Measurements from ENCODE around the gene EOLA2. TPM values are rescaled to one million over a fixed set of nuclear protein-coding genes. Genes with fewer than 3 reads are reported as not detected.
A peak's percentile ranks its signal among the peaks of the same experiment; 100 is the strongest.
"Not testable (repeated sequence)": the region's sequence is repeated elsewhere in the genome, so short reads cannot be mapped to it uniquely, and the experiment has no call there.

EOLA2 gene
- total RNA-seq, 2 donors from 2014 or later, result 63.9 to 68.5 TPM

GRCh38 chrX:149927964-149928258, 10.4 kb downstream of the EOLA2 start:
- not testable (repeated sequence) for H3K4me1 Mint-ChIP-seq; H3K4me3 Mint-ChIP-seq; H3K9me3 ChIP-seq (ENCODE audit: control insufficient read depth, low read length, poor library complexity, severe bottlenecking); H3K36me3 Mint-ChIP-seq (ENCODE audit: low read depth); ATAC-seq; DNase-seq; H3K27ac Mint-ChIP-seq; H3K27me3 Mint-ChIP-seq

GRCh38 chrX:149927245-149927963, 10.9 kb downstream of the EOLA2 start:
- not testable (repeated sequence) for ATAC-seq; DNase-seq; H3K36me3 Mint-ChIP-seq (ENCODE audit: low read depth); H3K9me3 ChIP-seq (ENCODE audit: control insufficient read depth, low read length, poor library complexity, severe bottlenecking); H3K27ac Mint-ChIP-seq; H3K27me3 Mint-ChIP-seq; H3K4me3 Mint-ChIP-seq; H3K4me1 Mint-ChIP-seq

DNA sequence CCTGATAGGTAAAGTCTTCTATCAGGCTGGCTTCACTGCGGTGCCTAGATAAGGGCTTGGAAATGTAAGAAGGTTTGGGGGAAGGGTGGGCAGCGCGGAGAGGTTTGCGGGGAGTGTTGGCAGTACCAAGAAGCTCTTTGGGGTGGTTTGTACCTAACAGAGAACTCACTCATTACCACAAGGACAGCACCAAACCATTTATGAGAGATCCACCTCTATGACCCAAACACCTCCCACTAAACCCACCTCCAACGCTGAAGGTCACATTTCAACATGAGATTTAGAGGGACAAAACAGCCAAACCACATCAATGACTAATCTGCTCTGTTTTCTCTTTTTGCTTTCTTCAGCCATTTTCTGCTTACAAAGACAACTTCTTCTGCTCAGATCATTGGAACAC, 13.9 kb downstream of the EOLA2 start:
- H3K27ac Mint-ChIP-seq; H3K4me3 Mint-ChIP-seq; DNase-seq; H3K4me1 Mint-ChIP-seq; H3K9me3 ChIP-seq (ENCODE audit: control insufficient read depth, low read length, poor library complexity, severe bottlenecking); ATAC-seq; H3K27me3 Mint-ChIP-seq; H3K36me3 Mint-ChIP-seq (ENCODE audit: low read depth): not testable (repeated sequence)

DNA sequence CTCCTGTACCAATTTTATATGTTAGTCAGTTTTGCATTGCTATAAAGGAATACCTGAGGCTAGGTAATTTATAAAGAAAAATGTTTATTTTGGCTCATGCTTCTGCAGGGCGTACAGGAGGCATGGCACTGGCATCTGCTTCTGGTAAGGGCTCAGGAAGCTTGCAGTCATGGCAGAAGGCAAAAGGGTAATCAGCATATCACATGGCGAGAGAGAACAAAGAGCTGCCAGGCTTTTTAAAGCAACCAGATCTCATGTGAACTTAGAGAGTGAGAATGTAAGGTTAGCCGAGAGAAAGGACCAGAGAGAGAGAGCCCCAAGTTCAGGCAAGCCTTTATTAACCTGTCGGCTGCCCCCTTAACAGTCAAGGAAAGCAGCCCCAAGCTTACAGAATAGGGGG, 14.5 kb downstream of the EOLA2 start:
- not testable (repeated sequence) for ATAC-seq; H3K36me3 Mint-ChIP-seq (ENCODE audit: low read depth); DNase-seq; H3K9me3 ChIP-seq (ENCODE audit: control insufficient read depth, low read length, poor library complexity, severe bottlenecking); H3K4me1 Mint-ChIP-seq; H3K4me3 Mint-ChIP-seq; H3K27me3 Mint-ChIP-seq; H3K27ac Mint-ChIP-seq

- DNase-seq (no peak), ATAC-seq (peak; percentile 76)
- no peaks in the 10 kb centered on the region for H3K4me1 Mint-ChIP-seq
- no peaks in the 10 kb centered on the region for H3K9me3 ChIP-seq (ENCODE audit: control insufficient read depth, low read length, poor library complexity, severe bottlenecking)
- no peaks in the 10 kb centered on the region for H3K27me3 Mint-ChIP-seq
- H3K4me3 Mint-ChIP-seq, result no peak overlapping the region
- no peak overlapping the region for H3K27ac Mint-ChIP-seq
- no peaks in the 10 kb centered on the region for H3K36me3 Mint-ChIP-seq (ENCODE audit: low read depth)
These were observed 21.4 kb downstream of the EOLA2 start for GRCh38 chrX:149916745-149917392.

DNA sequence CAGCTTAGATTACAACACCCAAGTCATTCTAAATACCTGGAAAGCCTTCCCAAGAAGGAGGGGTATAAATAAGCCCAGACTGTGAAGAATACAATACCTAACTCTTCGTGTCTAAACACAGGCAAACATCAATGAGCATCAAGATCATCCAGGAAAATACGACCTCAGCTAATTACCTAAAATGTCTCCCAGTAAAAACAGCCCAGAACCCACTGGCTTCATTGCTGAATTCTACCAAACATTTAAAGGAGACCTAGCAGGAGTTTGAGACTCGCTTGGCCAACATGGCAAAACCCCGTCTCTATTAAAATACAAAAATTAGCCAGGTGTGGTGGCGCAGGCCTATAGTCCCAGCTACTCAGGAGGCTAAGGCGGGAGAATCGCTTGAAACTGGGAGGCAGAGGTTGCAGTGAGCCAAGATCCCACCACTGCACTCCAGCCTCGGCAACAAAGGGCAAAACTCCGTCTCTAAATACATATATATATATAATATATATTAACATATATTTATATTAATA, 28.1 kb downstream of the EOLA2 start:
- Mint-ChIP-seq H3K4me1 (no peaks in the 10 kb centered on the region), H3K4me3 (no peak overlapping the region), H3K27me3 (no peaks in the 10 kb centered on the region), H3K27ac (no peak overlapping the region), H3K36me3 (ENCODE audit: low read depth) (no peaks in the 10 kb centered on the region)
- DNase-seq (no peak), ATAC-seq (no peak)
- no peaks in the 10 kb centered on the region for H3K9me3 ChIP-seq (ENCODE audit: control insufficient read depth, low read length, poor library complexity, severe bottlenecking)

DNA sequence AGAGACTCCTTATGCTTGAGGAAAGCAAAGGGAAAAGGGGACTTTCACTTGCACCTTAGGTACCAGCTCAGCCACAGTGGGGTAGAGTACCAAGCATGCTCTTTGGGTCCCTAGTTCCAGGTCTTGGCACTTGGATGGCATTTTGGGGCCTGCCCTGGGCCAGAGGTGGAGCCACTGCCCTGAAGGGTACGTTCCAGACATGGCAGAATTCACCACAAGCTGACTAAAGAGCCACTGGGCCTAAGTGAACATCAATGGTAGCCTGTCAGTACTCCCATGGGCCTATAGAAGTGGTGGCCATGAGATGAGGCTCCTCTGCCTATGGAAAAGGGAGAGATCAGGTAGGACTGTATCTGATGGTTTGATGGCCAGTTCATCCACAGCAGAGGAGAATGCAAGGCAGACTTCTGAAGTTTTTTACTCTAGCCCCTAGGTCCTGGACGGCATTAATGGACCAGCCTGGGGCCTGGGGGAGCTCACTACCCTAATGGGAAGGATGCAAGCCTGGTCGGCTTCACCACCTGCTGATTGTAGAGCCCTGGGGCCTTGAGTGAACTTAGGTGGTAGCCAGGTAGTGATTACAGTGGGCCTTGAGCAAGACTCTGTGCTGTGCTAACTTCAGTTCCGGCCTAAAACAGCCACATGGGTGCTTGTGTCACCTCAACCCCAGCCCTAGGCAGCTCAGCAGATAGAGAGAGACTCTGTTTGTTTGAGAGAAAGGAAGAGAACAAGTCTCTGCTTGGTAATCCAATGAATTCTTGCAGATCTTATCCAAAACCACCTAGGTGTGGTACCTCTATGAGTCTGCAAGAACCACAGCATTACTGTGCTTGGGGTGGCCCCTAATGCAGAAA, 28.7 kb downstream of the EOLA2 start:
- Mint-ChIP-seq H3K4me3 (no peak overlapping the region), H3K4me1 (no peaks in the 10 kb centered on the region), H3K27ac (no peak overlapping the region), H3K36me3 (ENCODE audit: low read depth) (no peaks in the 10 kb centered on the region), H3K27me3 (no peaks in the 10 kb centered on the region)
- ATAC-seq, result no peak
- no peak for DNase-seq
- no peaks in the 10 kb centered on the region for H3K9me3 ChIP-seq (ENCODE audit: control insufficient read depth, low read length, poor library complexity, severe bottlenecking)

GRCh38 chrX:149908727-149909126, 29.6 kb downstream of the EOLA2 start:
- Mint-ChIP-seq H3K4me3 (no peak overlapping the region), H3K27ac (no peak overlapping the region), H3K27me3 (no peaks in the 10 kb centered on the region), H3K4me1 (no peaks in the 10 kb centered on the region), H3K36me3 (ENCODE audit: low read depth) (no peaks in the 10 kb centered on the region)
- ATAC-seq (no peak), DNase-seq (no peak)
- no peaks in the 10 kb centered on the region for H3K9me3 ChIP-seq (ENCODE audit: control insufficient read depth, low read length, poor library complexity, severe bottlenecking)

DNA sequence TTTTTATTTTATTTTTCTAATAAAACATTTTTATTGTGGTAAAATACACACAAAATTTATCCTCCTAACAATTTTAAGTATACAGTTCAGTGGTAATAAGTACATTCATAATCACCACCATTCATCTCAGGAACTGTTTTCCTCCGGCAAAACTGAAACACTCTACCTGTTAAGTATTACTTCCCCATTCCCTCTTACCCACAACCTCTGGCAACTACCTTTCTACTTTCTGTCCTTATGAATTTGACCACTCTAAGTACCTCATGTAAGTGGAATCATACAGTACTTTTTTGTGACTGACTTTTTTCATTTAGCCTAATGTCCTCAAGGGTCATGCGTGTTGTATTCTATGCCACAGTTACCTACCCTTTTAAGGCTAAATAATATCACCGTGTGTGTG, 30.0 kb downstream of the EOLA2 start:
- no peak overlapping the region for H3K4me3 Mint-ChIP-seq
- H3K36me3 Mint-ChIP-seq (ENCODE audit: low read depth), result no peaks in the 10 kb centered on the region
- no peaks in the 10 kb centered on the region for H3K4me1 Mint-ChIP-seq
- ATAC-seq, result no peak
- no peaks in the 10 kb centered on the region for H3K27me3 Mint-ChIP-seq
- no peak for DNase-seq
- H3K27ac Mint-ChIP-seq, result no peak overlapping the region
- no peaks in the 10 kb centered on the region for H3K9me3 ChIP-seq (ENCODE audit: control insufficient read depth, low read length, poor library complexity, severe bottlenecking)

GRCh38 chrX:149903889-149904748, 34.2 kb downstream of the EOLA2 start:
- Mint-ChIP-seq H3K27ac (no peak overlapping the region), H3K27me3 (peaks cover under 1% of the 10 kb centered on the region)
- no peak for DNase-seq

DNA sequence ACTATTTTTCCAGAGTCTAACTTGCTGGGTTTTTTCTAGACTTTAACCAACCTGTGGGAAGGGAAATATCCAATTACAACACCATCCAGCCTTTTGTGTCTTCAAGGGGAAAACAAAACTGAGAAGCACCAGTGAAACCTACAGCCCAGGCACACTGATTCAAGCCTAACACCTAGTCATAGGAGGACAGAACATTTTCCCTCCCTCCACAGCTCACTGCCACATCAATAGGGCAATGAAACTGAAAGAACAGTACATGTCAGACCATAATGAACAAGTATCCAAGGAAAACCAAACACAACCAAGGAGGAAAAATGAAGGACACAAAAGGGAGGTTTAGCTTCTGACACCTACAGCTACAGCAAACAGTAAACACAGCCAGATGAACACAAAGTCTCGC, 39.7 kb downstream of the EOLA2 start:
- ATAC-seq (no peak), DNase-seq (no peak)
- H3K27ac Mint-ChIP-seq, result no peak overlapping the region
- H3K27me3 Mint-ChIP-seq, result peaks cover 6% of the 10 kb centered on the region
- H3K4me1 Mint-ChIP-seq, result no peaks in the 10 kb centered on the region
- no peaks in the 10 kb centered on the region for H3K36me3 Mint-ChIP-seq (ENCODE audit: low read depth)
- H3K4me3 Mint-ChIP-seq, result no peak overlapping the region
- H3K9me3 ChIP-seq (ENCODE audit: control insufficient read depth, low read length, poor library complexity, severe bottlenecking), result no peaks in the 10 kb centered on the region

More at GRCh38 chrX:149903889-149904748, 34.2 kb downstream of the EOLA2 start:
- H3K4me3 Mint-ChIP-seq, result no peak overlapping the region
- H3K36me3 Mint-ChIP-seq (ENCODE audit: low read depth), result no peaks in the 10 kb centered on the region
- no peak for ATAC-seq
- no peaks in the 10 kb centered on the region for H3K4me1 Mint-ChIP-seq
- no peaks in the 10 kb centered on the region for H3K9me3 ChIP-seq (ENCODE audit: control insufficient read depth, low read length, poor library complexity, severe bottlenecking)

DNA sequence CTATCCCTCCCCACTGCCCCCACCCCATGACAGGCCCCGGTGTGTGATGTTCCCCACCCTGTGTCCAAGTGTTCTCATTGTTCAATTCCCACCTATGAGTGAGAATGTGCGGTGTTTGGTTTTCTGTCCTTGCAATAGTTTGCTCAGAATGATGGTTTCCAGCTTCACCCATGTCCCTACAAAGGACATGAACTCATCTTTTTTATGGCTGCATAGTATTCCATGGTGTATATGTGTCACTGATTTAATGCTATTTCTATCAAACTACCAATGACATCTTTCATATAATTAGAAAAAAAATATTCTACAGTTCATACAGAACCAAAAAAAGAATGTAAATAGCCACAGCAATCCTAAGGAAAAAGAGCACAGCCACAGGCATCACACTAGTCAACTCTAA, 47.5 kb downstream of the EOLA2 start:
- not testable (repeated sequence) for H3K27ac Mint-ChIP-seq; DNase-seq; H3K27me3 Mint-ChIP-seq; H3K4me1 Mint-ChIP-seq; H3K36me3 Mint-ChIP-seq (ENCODE audit: low read depth); H3K4me3 Mint-ChIP-seq; ATAC-seq; H3K9me3 ChIP-seq (ENCODE audit: control insufficient read depth, low read length, poor library complexity, severe bottlenecking)

Measured in T-helper 17 cell (primary cell).